Stimulated activated CD4-positive, alpha-beta T cell treated with anti-CD3 and anti-CD28 coated beads, Interleukin-1b, Interleukin-23, amount 100 ng/mL, for 1 hour (primary cell): ENCODE data around the gene CD86.
"Not testable (repeated sequence)": the region's sequence is repeated elsewhere in the genome, so short reads cannot be mapped to it uniquely, and the experiment has no call there.

ENCODE experiments used
- DNase-seq, 2 donors: peaks; one replicate each; pipeline ENCODE4 v3.0.0-alpha.2; 2020; ENCODE audit warnings: low read depth in 2 of 2

Gene CD86, protein sequence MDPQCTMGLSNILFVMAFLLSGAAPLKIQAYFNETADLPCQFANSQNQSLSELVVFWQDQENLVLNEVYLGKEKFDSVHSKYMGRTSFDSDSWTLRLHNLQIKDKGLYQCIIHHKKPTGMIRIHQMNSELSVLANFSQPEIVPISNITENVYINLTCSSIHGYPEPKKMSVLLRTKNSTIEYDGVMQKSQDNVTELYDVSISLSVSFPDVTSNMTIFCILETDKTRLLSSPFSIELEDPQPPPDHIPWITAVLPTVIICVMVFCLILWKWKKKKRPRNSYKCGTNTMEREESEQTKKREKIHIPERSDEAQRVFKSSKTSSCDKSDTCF

DNA sequence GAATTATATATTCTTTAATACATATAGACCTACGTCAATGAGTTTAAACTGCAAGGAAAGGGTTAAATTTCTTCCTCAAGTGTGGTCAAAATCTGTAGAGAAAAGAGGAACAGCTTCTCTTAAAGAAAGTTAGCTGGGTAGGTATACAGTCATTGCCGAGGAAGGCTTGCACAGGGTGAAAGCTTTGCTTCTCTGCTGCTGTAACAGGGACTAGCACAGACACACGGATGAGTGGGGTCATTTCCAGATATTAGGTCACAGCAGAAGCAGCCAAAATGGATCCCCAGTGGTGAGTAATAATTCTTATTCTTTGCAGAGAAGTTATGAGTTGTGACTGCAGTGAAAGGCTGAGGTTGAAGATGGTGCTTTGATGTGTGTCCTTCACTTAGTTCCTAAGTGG lies at the start of gene CD86:
TSS of gene CD86 (plus strand) at position 148 of the 400 bp plus-strand sequence. CDS start at position 276, 128 bp downstream.
- no peak for DNase-seq

DNA sequence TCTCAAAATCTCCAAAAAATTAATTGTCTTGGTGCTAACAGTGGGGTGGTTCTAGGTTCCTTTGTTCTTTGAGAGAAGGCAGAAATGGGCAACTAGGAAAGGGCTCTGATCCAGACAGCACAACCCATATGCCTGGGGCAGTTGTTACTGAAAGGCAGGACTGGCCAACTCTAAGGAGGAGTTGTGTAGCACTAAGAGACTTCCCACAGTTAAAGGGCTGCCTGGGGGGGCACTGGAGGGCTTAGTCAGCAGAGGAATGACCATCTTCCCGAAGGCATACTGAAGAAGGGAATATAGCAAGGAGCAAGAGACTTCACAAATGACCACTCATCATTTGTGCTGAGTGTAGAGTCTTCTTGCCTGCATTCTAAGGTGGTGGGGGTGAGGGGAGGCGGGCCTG lies 48.9 kb upstream of the CD86 start:
- DNase-seq: no peak

DNA sequence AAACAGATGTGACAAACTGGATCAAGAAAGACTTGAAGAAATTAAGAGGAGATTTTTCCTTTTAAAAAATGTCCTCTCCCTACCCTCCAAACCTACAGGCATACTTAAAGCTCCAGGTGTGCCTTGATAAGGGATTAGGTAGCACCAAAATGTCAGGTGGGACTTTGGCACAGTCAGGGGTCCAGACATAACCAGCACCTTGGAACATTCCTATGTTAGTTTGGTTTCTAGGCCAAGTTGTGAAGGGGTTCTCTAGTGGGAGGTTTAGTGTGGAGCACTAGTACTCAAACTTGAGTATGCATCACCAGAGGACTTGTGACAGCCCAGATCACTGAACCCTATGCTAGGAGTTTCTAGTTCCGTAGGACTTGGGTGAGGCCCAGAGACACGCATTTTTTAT lies 47.0 kb upstream of the CD86 start:
- no peak for DNase-seq

DNA sequence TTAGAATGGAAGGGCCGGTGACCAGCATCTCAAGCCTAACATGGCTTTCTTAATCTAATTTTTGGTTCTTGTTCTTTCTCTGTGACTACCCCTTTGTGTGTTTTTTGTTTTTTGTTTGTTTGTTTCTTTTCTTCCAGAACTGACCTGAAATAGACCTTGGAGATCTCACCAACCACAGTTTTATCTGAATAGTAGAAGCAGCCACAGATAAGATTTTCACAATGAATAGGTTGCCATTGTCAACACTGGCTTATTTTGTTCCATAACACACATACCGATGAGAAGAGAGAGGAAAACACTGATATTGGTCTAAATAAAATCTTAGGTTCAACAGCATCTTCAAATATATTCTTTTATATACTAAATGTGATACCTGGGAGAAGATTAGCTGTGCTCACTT lies 44.7 kb upstream of the CD86 start:
- DNase-seq: no peak

DNA sequence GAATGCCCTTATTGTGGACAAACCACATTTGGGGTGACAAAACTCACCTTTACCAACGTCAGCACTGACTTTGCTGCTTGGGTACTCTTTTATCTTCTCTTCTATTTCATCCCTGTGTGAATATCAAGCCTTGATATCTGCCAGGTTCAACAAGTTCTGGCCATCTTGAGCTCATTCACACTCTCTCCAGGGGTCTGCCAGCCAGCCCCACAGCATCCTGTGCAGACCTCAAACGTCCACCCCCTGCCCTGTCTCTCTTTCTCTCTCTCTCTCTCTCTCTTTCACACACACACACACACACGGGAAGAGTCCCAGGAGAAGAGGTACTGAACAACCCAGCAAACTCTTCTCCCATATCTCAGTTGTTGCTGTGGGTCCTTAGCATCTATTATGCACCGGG lies 43.8 kb upstream of the CD86 start:
- DNase-seq: no peak

DNA sequence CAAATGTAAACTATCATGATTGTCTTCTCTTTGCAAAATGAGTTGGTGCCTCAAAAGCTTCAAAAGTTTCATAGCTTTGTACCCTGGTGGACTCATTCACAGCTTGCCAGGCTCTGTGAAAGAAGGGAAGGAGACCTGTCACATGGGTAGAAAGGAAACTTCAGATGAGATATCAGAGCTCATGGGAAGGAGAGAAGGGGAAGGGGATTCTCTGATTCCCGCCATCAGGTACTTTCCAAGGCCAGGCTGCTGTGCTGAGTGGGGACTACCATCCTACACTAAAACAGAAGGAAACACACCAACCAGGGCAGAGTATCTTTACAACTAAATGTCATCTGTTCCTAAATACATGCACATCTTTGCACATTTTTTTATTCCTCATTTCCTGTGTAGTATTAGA lies 42.3 kb upstream of the CD86 start:
- DNase-seq: no peak

DNA sequence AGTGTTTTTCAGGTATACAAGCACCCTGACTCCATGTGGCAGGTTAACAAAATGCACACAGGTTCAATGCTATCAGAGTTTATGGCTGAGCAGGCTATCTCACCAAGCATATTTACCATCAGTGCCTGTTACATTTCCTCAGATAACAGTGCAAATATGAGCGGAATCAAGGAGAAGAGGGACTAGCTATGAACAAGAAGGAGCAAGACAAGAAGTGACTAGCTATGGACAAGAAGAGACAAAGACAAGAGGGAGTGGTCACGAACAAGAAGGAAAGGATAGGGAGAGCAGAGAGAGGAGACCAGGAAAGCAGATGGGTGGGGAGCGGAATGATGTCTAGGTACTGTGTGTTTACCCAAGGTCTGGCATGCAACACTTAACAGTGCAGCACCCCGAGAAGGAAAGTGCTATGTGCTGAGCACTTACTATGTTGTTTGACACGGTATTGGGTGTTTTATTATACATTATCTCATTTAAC lies 41.7 kb upstream of the CD86 start:
- no peak for DNase-seq

DNA sequence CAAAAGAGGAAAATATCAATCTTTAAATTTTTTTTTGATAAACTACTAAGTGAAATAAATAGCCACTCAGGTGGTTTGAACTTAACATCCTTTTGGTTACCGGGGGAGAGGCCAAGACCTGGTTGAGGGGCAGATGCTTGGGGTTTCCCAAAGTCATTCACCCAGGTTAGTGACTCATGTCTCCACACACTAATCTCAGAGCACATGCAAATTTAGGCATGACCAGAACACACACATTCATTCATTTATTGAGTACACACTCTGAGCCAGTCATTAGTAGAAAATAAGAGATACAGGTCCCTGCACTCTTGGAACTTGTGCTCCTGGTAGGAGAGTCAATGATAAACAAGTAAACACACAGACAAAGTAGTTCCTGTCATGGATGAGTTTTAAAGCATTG lies 40.4 kb upstream of the CD86 start:
- no peak for DNase-seq

DNA sequence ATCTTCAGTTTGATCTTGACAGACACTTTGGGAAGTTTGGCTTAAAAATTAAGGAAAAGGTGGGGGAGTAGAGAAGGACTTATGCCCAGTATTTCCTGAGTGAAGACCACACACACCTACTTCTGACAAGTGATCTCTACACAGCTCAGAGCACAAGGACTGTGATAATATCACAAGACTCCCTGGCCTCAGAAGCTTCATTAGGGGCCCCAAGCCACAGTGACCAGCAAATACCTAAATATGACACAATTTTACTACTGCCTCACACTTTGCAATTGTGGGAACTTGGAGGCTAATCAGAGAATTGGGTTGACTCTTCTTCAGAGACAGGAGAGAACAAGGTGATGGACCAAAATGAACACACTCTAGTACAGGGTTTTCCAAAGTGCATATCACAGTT lies 35.7 kb upstream of the CD86 start:
- no peak for DNase-seq

DNA sequence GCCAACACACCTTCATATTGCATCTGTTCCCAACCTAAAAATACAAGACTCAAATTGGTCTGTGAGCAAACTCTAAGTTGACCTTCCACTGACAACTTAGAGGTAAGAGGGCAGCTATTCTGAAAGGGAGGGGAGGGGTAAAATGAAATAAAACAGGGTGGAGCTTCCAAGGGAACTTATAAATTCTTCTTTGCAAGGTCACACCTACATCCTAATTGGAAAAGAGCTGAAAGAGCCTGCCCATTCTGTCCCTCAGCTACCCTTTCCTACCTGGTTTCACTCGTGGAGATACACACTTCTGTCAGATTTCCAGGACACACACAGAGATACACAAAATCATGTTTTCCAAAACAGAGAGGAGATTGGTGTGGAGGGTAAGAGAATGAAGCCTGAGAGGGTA lies 34.1 kb upstream of the CD86 start:
- DNase-seq: no peak

DNA sequence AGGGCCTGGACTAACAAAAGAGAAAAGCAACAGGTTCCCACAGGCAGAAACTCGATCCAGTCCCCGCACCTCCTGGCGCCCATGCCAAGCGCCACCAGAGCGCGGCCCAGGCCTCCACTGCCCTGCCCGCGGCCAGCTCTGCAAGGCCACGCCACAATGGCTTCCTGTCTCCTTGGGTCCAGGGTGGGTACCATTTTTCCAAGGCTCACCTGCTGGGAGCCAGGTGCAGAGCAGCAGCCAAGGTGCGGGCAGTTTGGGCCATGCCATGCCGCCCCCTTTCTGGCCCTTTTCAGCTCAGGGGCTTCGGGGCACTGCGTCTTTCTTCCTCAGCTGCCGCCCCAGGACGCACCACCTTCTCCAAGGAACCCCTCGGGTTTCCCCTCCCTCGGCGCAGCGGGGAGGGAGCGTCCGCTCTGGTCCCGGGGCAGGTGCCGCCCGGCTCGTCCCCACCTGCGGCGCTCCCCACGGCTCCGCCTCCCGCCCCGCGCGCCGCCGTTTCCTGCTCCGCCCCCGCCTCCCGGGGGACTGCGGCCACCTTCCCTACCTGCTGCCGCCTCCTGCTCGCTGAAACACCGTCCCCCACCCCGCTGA lies 33.3 kb upstream of the CD86 start, which contains the start of gene ILDR1:
TSS of gene ILDR1 (minus strand) at position 437 of the 591 bp plus-strand sequence. CDS start at position 267, 170 bp downstream.
- no peak for DNase-seq

DNA sequence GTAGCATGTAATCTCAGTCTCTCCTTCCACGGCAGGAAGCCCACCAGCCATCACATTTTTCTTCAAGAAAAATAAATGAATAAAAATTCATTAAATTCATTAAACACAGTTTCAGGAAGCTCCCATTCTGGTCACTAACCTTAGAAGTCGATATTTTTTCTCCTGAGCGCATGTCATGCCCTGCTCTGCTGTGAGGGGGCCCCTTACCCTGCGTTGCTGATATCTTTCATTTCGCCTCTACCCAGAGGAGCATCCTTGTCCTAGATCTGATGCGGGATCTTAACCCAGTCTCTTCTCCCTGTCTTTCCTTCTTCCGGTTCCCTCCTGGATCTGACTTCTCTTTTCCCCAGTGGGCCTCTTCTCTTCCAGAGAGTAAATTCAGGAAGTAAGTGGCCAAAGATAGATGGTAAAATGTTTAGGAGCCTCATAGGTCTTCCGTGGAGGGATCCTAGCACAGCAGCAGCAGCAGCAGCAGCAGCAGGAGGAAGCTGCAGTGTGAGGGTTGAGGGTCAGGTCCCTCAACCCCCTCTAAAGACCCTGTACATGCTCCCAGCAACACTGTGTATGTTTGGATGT lies 31.7 kb upstream of the CD86 start:
- DNase-seq: no peak

DNA sequence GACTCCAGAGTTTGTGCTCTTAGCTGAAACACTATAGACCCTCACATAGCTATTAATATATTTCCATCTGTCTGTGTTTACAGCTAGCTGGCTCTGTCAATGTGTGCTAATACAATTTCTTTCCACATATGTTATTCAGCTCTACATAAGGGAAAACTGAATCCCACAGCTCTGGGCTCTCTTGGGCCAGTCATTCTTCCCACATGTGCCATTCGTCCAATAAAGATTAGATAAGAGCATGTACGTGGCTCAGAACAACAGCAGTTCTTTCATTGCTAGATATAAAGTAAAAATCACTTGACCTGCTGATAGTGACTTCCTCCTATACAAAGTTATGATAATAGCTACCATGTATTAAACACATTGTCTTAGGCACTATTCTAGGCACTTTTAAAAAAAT lies 30.4 kb upstream of the CD86 start:
- no peak for DNase-seq

DNA sequence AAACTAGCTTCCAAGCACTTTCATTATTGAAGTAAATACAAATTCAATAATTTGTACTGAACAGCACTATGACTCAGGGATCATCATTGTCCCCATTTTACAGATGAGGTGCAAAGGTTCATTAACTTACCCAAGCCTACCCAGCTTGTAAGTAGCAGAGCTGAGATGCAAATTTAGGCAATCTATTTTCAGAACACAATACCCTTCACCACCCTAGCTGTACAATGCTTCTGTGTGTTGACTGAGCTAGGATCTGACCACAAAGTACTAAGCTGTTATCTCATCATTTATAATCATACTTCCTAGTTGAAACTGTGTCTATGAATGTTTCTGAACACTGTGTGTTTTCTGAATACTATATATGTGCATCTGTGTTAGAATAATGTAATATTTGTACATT lies 29.9 kb upstream of the CD86 start:
- no peak for DNase-seq

DNA sequence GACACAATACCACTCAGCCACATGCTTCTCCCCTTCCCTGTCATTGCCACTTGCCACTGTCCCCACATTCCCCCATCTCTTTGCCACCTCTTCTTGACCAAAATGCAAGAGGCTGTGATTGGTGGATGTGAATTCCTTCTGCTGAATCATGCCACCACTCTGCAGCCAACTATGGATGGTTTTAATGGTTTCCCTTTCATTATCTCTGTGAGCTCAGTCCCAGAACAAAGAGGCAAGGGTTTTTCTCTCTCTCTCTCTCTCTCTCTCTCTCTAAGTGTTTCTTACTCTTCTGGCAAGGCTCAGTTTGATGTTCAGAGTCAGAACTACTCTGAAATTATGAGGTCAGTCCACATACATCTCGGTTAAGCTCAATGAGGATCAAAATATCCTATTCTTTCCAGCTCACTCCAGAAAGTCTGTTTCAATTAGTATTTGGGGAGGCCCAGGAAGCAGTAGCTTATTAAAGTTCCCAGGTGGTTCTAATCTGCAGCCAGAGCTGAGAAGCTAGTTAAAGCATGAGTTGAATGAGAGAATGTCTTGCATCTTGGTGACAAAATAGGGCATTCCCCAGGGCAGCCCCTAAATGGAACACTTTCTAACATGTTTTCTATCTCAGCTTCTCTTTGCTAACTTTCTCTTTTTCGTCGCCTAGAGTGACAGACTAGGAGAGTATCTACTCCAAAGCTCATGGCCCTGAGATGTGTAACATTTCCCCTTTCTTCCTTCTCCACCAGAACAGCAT lies 24.6 kb upstream of the CD86 start:
- DNase-seq: no peak

DNA sequence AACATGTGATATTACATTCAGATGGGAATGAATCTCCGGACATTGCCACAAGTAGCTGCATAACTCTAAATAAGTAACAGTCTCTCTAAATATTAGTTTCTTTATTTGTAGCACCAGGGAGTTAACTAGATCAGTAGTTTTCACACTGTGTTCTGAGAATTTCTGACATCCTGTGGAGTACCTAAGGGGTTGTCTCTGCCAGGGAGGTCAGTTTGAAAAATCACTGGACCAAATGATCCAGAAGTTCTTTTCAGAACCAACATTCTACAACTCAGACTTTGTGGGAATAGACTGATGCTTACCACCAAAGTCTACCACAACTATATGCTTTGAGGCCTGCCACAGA lies 24.1 kb upstream of the CD86 start:
- DNase-seq: no peak

DNA sequence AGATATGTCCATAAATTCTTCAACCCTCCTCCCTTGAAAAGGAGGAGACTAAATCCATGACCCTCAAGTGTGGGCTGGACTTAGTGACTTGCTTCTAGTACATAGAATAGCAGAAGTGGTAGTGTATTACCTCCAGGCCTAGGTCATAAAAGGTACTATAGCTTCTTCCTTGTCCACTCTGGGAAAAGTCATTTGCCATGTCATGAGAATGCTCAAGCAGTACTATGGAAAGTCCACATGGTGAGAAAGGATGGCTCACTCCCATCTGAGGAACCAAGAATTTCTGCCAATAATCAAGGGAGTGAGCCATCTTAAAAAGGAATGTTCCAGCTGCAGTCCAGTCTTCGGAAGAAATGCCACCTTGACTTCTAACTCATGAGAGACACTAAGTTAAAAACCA lies 22.6 kb upstream of the CD86 start:
- no peak for DNase-seq

DNA sequence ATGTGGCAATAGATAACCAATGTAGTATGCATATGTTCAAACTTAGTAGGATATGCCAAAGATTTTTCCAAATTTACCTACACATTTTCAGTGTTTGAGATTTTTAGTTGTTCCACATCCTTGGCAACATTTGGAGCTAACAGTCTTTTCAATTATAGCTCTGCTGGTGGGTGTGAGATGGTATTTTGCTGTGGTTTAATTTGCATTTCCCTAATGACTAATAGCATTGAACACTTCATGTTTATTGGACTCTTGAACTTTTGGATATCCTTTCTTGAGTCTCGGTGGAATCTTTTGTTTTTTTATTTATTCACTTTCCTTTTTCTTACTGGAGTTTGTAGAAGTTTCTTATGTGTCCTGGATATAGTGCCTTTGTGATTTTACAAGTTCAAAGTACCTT lies 22.1 kb upstream of the CD86 start:
- no peak for DNase-seq

DNA sequence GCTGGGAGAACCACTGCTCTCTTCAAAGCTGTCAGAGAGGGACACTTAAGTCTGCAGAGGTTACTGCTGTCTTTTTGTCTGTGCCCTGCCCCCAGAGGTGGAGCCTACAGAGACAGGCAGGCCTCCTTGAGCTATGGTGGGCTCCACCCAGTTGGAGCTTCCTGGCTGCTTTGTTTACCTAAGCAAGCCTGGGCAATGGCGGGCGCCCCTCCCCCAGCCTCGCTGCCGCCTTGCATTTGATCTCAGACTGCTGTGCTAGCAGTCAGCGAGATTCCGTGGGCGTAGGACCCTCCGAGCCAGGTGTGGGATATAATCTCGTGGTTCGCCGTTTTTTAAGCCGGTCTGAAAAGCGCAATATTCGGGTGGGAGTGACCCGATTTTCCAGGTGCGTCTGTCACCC lies 7.9 kb upstream of the CD86 start:
- DNase-seq: not testable (repeated sequence)

DNA sequence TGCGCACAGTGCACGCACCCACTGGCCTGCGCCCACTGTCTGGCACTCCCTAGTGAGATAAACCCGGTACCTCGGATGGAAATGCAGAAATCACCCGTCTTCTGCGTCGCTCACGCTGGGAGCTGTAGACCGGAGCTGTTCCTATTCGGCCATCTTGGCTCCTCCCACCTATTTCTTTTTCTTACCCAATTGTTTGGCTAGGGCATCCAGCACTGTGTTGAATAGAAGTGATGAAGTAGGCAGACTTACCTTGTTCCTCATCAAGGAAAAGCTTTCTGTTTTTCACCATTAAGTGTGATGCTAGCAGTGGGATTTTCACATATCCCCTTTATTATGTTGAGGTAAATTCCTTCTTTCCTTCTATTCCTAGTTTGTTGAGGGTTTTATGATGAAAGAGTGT lies 7.4 kb upstream of the CD86 start:
- not testable (repeated sequence) for DNase-seq

DNA sequence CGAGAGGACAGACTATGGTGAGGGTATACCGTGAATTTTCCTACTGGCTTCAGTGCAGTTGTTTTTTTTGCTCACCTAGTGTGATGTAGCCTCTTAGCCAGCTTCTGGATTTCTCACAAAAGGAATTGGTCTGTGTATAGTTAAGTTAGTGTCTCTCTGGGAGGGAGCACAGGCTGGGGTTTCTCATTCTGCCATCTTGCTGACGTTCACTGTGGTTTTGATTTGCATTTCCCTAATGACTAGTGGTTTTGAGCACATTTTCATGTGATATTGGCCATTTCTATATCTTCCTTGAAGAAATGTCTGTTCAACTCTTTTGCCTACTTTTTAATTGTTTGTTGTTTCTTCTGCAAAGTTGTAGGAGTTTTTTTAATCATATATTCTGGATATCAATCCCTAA lies 2.2 kb upstream of the CD86 start:
- no peak for DNase-seq

DNA sequence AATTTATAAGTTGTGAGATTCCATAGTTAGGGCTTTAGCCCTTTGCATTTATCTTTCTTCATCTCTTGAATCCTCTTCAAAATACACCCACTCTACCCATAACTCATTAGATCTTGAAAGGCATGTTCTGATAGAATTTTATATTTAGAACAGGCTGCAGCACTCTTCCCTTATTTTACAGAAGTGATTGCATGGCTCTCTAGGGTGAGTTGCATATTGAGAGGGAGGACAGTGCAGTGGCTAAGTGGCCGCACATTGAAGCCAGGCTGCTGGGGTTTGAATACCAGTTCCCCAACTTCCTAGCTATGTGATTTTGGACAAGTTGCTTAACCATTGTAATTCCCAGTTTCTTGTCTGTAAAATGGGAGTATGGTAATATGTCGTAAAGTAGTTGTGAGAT lies 2.5 kb downstream of the CD86 start:
- no peak for DNase-seq

DNA sequence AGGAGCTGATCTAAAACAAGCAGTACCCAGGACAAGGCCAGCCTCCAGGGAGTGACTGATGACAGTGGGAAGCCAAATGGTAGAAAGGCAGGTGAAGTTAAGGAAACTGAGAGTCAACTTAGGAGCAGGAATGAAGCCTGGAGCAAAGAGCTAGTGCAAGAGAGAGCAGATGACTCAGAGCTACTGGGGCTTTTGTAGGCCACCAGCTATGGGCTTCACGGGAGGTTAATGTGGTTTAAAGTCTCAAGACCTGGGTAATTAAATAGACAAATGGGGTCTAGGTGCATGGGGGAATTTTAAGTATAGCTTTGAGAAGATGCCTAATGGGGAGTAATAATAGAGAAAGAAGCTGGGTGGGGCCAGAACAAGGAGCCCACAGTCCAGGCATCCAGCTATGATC lies 3.1 kb downstream of the CD86 start:
- no peak for DNase-seq
